ENCODE data around the gene EGR1.
A peak's percentile ranks its signal among the peaks of the same experiment; 100 is the strongest.

The EGR1 gene

GRCh38 chr5:138465261-138466124 is at the start of gene EGR1:
Gene EGR1, plus strand, starts transcription at chr5:138465479. Its CDS starts 283 bp downstream, at chr5:138465762.
- DNase-seq (ENCODE audit: low read depth in 3 of 3), result peak; percentile 87 to 94 (median 93)

GRCh38 chr5:138418444-138418843 is 46.8 kb upstream of the EGR1 start:
- DNase-seq (ENCODE audit: low read depth in 3 of 3), result no peak

- no peak for DNase-seq (ENCODE audit: low read depth in 3 of 3)
These were observed 40.2 kb upstream of the EGR1 start for GRCh38 chr5:138425079-138425478.

- DNase-seq (ENCODE audit: low read depth in 3 of 3), result no peak
These were observed 29.3 kb upstream of the EGR1 start for GRCh38 chr5:138435943-138436342.

- no peak for DNase-seq (ENCODE audit: low read depth in 3 of 3)
These were observed 27.1 kb upstream of the EGR1 start for GRCh38 chr5:138438003-138438723.

GRCh38 chr5:138438724-138439476 is 26.4 kb upstream of the EGR1 start, which contains the start of gene REEP2:
Gene REEP2, plus strand, starts transcription at chr5:138439057. Its CDS starts 152 bp downstream, at chr5:138439209.
- DNase-seq (ENCODE audit: low read depth in 3 of 3), result peak; percentile 48 to 51 (median 51)

GRCh38 chr5:138439477-138440158 is 25.7 kb upstream of the EGR1 start:
- DNase-seq (ENCODE audit: low read depth in 3 of 3), result no peak

- DNase-seq (ENCODE audit: low read depth in 3 of 3), result no peak
These were observed 24.9 kb upstream of the EGR1 start for GRCh38 chr5:138440159-138441073.

DNA sequence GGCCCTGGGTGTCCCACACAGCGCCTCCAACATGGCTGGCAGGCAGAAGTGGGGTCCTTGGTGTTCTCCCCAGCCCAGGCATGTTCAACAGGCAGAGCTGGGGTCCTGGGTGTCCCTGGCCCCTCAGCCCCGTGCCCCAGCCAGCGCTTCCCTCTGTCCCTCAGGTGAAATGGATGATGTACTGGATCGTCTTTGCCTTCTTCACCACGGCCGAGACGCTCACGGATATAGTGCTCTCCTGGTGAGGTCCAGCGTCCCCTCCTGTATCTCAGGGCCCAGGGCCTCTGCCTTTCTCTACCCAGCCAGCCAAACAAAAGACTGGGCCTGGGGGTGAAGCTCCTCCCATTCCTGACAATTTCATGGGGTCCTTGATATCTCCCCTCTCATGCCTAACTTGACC is 24.1 kb upstream of the EGR1 start:
- DNase-seq (ENCODE audit: low read depth in 3 of 3), result no peak

DNA sequence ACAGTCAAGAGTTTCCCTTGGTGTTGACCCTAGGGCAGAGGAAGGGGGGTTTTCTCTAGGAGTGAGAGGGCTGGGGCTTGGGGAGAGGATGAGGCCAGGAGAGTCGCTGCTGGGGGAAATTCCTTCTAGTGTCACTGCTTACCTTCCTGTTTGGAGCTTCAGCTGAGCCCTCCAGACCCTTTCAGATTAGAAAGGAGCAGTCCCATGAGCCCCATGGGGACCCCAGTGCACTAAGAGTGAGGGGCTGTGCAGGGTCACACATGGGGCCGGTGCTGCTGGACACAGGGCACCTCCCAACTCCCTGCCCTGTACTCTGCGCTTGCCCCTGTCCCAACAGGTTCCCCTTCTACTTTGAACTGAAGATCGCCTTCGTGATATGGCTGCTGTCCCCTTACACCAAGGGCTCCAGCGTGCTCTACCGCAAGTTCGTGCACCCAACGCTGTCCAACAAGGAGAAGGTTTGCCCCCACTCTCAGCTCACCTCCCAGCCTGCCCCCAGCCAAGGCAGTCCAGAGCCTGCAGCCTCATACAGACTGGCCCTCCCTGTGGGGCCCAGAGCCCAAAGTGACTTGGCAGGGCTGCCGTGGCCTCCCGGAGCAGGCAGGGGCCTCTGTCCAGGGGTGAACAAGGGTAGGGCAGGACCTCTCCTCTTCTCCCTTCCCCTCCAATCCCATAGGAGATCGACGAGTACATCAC is 21.1 kb upstream of the EGR1 start:
- no peak for DNase-seq (ENCODE audit: low read depth in 3 of 3)

GRCh38 chr5:138444774-138445546 is 20.3 kb upstream of the EGR1 start:
- DNase-seq (ENCODE audit: low read depth in 3 of 3), result no peak

DNA sequence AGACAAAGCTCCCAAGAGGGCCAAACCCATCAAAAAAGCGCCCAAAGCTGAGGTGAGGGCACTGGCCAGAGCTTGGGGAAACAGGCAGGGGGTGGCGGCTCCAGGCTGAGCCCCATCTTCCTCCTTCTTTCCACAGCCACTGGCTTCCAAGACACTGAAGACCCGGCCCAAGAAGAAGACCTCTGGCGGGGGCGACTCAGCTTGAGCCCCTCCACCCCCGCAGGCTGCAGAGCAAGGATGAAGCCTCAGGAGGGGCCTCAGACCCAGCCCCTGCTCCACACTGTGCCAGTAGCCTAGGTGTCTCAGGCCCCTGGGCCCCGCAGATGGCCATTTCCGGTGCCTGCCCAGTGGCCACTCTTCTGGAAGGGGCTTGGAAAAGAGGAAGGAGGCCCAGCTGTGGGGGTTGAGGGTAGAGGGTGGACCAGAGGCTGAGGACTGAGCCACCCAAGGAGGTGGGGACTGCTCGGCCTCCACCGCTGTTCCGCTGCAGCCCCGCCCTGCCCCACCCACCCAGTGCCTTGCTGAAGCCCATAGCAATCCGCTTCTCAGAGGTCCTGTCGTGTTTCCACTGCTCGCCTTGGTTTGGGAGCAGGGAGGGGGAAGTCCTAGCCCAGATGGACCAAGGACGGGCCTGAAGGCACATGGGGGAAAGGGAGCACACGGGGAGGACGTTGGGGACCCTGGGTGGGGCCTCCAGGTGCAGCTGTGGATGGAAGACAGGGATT is 19.6 kb upstream of the EGR1 start:
- no peak for DNase-seq (ENCODE audit: low read depth in 3 of 3)

- no peak for DNase-seq (ENCODE audit: low read depth in 3 of 3)
These were observed 17.2 kb upstream of the EGR1 start for GRCh38 chr5:138448070-138448469.

DNA sequence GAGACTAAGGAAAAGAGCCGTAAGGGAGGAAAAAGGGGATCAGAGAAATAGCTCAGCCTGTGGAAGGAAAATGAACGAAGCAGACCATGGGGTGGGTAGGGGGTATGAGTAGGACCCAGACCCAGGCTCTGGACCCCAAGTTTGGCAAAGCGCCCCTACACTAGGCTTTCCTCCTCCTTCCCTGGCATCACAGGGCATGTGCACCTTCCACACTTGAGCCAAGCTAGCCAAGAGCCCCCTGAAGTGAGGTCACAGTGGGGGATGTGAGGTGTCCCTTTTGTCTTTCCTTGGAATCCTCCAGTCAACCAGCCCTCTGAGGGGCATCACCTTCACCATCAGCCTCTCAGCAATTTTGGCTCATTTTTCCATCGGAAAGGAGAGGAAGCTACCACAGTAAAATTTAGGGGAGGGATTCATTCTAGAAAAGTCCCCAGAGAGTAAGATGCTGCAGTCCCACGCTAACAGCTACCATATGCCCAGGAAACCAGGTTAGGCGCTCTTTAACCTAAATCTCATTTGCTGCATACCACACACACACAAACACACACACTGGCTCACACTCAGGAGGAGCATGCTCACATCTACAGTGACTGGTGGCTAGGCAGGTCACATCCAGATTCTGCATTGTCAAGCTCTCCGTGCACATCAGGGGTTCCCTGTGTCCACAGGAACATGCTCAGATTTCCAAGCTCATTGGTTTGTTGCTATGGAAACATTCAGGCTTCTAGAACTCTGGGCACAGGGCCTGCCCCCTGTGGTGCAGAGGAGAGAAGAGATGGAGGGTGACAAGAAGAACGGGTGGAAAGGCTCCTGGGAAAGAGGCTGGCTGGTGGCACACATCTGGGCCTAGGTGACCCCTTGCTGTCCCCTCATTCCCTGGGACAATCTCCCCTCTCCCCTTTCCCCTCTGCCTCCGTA is 16.5 kb upstream of the EGR1 start:
- no peak for DNase-seq (ENCODE audit: low read depth in 3 of 3)

DNA sequence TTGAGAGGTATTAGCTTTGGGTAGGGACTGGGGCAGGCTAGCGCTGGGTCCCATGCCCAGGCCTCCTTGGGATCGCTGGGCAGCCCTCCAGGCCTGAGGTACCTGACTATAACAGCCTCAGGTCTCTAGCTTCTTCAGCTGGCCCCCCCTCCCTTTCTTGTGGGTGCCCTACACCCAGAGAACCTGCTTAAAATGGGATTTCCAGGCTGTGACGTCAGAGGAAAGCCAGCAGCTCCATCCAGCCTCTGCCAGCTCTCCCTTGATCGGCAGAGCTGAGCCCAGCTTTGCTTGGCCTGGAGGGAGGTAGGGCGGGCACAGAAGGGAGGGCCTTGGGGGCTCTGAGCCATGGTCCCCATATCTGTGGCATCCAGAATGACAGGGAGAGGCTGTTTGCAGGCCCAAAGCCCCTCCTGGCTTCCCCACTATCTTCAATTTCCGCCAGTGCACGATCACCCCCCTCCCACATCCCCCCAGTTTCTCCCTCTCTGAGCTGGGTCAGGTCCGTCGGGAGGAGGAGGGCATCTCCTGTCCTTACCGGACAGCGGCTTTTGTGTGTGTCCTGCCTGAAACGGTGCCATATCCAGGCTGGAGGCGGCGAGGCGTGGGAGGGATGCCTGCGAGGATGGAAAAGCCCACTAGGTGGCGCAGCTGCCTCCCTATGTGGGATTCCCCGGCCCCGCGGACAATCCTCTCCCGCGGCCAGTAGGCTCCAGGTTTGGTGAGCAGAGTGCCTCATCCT is 15.6 kb upstream of the EGR1 start:
- DNase-seq (ENCODE audit: low read depth in 3 of 3), result peak; percentile 57 to 69 (median 68)

GRCh38 chr5:138450971-138451370 is 14.3 kb upstream of the EGR1 start:
- DNase-seq (ENCODE audit: low read depth in 3 of 3), result no peak

DNA sequence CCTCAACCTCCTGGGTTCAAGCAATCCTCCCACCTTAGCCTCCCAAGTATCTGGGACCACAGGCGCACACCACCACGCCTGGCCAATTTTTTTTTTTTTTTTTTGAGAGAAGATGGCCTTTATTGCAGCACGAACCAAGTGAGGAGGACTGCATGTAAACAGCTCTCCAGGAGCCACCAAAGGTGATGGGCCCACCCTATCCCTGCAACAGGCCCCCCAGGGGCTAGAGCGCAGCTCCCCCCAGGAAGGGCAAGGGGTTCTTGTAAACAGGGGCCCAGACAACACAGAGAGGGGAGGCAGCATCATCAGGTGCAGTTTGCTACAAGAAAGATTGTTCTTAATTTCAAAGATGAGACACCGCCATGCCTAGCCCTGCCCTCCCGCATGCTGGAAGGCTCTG is 12.6 kb upstream of the EGR1 start:
- DNase-seq (ENCODE audit: low read depth in 3 of 3), result no peak
